Prostate gland (tissue), 2 donors: ENCODE measurements around the gene MEF2A. TPM values are rescaled to one million over a fixed set of nuclear protein-coding genes. Genes with fewer than 3 reads are reported as not detected.

Experiments used
- DNase-seq: peaks from one replicate; pipeline ENCODE4 v3.0.0-alpha.2; 2019; ENCODE audit warnings: low spot score
- H3K27ac ChIP-seq, 2 donors: fragments of 200-600 bp; sonication (generic); 2 replicates each; pipeline ENCODE4 v1.5.1; 2017 to 2019
- H3K27me3 ChIP-seq: fragments of 200-600 bp; sonication (generic); replicated peaks from 2 replicates; pipeline ENCODE4 v1.5.1; 2019; ENCODE audit not compliant: insufficient read depth
- H3K36me3 ChIP-seq, 2 donors: fragments of 200-600 bp; sonication (generic); 1 replicate in 1 of 2; 2 replicates in 1 of 2; pipeline versions ENCODE4 v1.5.1 to v1.8.1; 2017 to 2019
- H3K4me1 ChIP-seq: fragments of 200-600 bp; sonication (generic); replicated peaks from 2 replicates; pipeline ENCODE4 v1.5.1; 2019
- H3K4me3 ChIP-seq, 2 donors: fragments of 200-600 bp; sonication (generic); 2 replicates each; pipeline ENCODE4 v1.5.1; 2017 to 2019
- H3K9me3 ChIP-seq: fragments of 200-600 bp; sonication (generic); 2 replicates; pipeline ENCODE4 v1.5.1; 2017
- CTCF ChIP-seq, 4 experiments: fragments of 200-600 bp in 2 of 4; fragments of 450-650 bp in 2 of 4; sonication (generic) in 2 of 4; IDR thresholded peaks; 1 replicate in 3 of 4; 2 replicates in 1 of 4; pipeline ENCODE4 v1.5.1; 2016 to 2019; ENCODE audit warnings: antibody characterized with exemption in 4 of 4, mild to moderate bottlenecking in 2 of 4, moderate library complexity in 2 of 4
- POLR2A ChIP-seq: fragments of 450-650 bp; IDR thresholded peaks from one replicate; pipeline ENCODE4 v1.6.1; 2016; ENCODE audit warnings: antibody characterized with exemption, mild to moderate bottlenecking
- POLR2AphosphoS5 ChIP-seq: sonication (generic); formaldehyde crosslinking; IDR thresholded peaks from one replicate; pipeline ENCODE4 v1.6.1; 2017; ENCODE audit warnings: antibody characterized with exemption
- WGBS: methylation state at CpG from one replicate; pipeline ENCODE4 v1.1.5; 2018; 5-methylcytosine and 5-hydroxymethylcytosine counted together
- intact Hi-C: fragments of 100-400 bp; cut with DNase I; formaldehyde crosslinking; loops from one replicate; pipeline ENCODE4 v1.14.2; 2022
- total RNA-seq, 2 donors: library from RNA; depleted of rRNA; stranded (reverse); fragments of >200 nt; gene quantifications; one replicate each; pipeline ENCODE4 v1.1.0, GENCODE V29; 2016

MEF2A gene
- total RNA-seq, 2 donors from 2014 or later: 40.1 to 68.0 TPM

GRCh38 chr15:99632521-99632920 is 66.7 kb downstream of the MEF2A start:
- no peaks in the 10 kb centered on the region for H3K9me3 ChIP-seq
- no peak overlapping the region for H3K27ac ChIP-seq
- no peaks in the 10 kb centered on the region for H3K27me3 ChIP-seq
- TF ChIP-seq POLR2A (no peak), CTCF (IDR thresholded peaks at IDR 0.05) (no peak), POLR2AphosphoS5 (no peak)
- DNase-seq: no peak
- no peaks in the 10 kb centered on the region for H3K4me1 ChIP-seq
- no peaks in the 10 kb centered on the region for H3K36me3 ChIP-seq
- intact Hi-C loops: no loop called here
- WGBS: 94% methylated on average over 2 of the region's 2 CpGs
- no peak overlapping the region for H3K4me3 ChIP-seq

GRCh38 chr15:99633655-99634054 is 67.9 kb downstream of the MEF2A start:
- Histone ChIP-seq H3K27ac (no peak overlapping the region), H3K4me1 (no peaks in the 10 kb centered on the region), H3K36me3 (no peaks in the 10 kb centered on the region), H3K4me3 (no peak overlapping the region), H3K27me3 (no peaks in the 10 kb centered on the region), H3K9me3 (no peaks in the 10 kb centered on the region)
- intact Hi-C loops: no loop called here
- WGBS: 100% methylated on average over 2 of the region's 2 CpGs
- TF ChIP-seq POLR2A (no peak), CTCF (IDR thresholded peaks at IDR 0.05) (no peak), POLR2AphosphoS5 (no peak)
- DNase-seq: no peak

GRCh38 chr15:99634576-99634975 is 68.8 kb downstream of the MEF2A start:
- no peak overlapping the region for H3K4me3 ChIP-seq
- intact Hi-C loops: no loop called here
- TF ChIP-seq POLR2A (no peak), CTCF (IDR thresholded peaks at IDR 0.05) (no peak), POLR2AphosphoS5 (no peak)
- H3K36me3 ChIP-seq: no peaks in the 10 kb centered on the region
- H3K9me3 ChIP-seq: no peaks in the 10 kb centered on the region
- no peak for DNase-seq
- H3K4me1 ChIP-seq: no peaks in the 10 kb centered on the region
- no peaks in the 10 kb centered on the region for H3K27me3 ChIP-seq
- no peak overlapping the region for H3K27ac ChIP-seq
- WGBS: 69% methylated on average over 3 of the region's 3 CpGs

- intact Hi-C loops: no loop called here
- no peak for TF ChIP-seq POLR2AphosphoS5
- TF ChIP-seq CTCF (IDR thresholded peaks at IDR 0.05): no peak
- no peak for TF ChIP-seq POLR2A
- WGBS: 88% methylated on average over 3 of the region's 3 CpGs
Observed at GRCh38 chr15:99635145-99635544, 69.4 kb downstream of the MEF2A start.

GRCh38 chr15:99635794-99636193 is 70.0 kb downstream of the MEF2A start:
- Histone ChIP-seq H3K4me1 (no peaks in the 10 kb centered on the region), H3K27ac (no peak overlapping the region), H3K4me3 (no peak overlapping the region), H3K27me3 (no peaks in the 10 kb centered on the region), H3K9me3 (no peaks in the 10 kb centered on the region), H3K36me3 (no peaks in the 10 kb centered on the region)
- WGBS: 90% methylated on average over 5 of the region's 5 CpGs
- DNase-seq: no peak
- no peak for TF ChIP-seq CTCF (IDR thresholded peaks at IDR 0.05)
- no peak for TF ChIP-seq POLR2A
- intact Hi-C loops: no loop called here

More at GRCh38 chr15:99635145-99635544, 69.4 kb downstream of the MEF2A start:
- H3K4me3 ChIP-seq: no peak overlapping the region
- no peak for DNase-seq
- H3K27ac ChIP-seq: no peak overlapping the region
- H3K9me3 ChIP-seq: no peaks in the 10 kb centered on the region
- H3K36me3 ChIP-seq: no peaks in the 10 kb centered on the region
- H3K27me3 ChIP-seq: no peaks in the 10 kb centered on the region
- H3K4me1 ChIP-seq: no peaks in the 10 kb centered on the region
